CD4-positive, alpha-beta T cell treated with Interleukin-21 for 1 hour (primary cell): ENCODE data around the gene CETP.
"Not testable (repeated sequence)": the region's sequence is repeated elsewhere in the genome, so short reads cannot be mapped to it uniquely, and the experiment has no call there.

ENCODE experiments used
- DNase-seq: peaks from one replicate; pipeline ENCODE4 v3.0.0-alpha.2; 2020

Gene CETP

DNA sequence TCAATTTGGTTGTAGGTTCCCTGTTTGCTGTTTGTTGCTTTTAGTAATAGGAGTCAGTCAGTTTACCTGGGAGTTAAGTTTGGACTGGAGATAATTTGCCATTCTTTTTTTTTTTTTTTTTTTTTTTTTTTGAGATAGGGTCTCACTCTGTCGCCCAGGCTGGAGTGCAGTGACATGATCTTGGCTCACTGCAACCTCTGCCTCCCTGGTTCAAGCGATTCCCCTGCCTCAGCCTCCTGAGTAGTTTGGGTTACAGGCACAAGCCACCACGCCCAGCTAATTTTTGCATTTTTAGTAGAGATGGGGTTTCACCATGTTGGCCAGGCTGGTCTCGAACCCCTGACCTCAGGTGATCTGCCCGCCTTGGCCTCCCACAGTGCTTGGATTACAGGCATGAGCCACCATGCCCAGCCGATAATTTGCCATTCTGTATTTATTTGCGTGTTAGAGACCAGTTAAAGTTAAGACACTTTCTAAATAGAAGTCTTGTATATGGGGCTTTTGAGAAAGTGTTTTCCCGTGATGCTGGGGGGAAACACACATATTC is 27.1 kb upstream of the CETP start:
- DNase-seq = not testable (repeated sequence)

DNA sequence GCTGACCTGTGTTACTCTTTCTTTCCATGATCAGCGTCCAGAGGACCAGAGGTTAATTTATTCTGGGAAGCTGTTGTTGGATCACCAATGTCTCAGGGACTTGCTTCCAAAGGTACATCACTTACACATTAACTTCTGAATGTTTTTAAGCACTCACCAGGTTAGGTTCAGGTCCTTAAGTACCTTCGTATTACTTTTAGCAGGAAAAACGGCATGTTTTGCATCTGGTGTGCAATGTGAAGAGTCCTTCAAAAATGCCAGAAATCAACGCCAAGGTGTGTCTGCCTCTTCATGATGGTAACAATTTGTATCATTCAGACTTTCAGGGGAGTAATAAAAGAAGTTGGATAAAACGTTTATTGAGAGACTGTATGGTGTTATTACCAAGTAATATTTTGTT is 26.5 kb upstream of the CETP start:
- DNase-seq = no peak

DNA sequence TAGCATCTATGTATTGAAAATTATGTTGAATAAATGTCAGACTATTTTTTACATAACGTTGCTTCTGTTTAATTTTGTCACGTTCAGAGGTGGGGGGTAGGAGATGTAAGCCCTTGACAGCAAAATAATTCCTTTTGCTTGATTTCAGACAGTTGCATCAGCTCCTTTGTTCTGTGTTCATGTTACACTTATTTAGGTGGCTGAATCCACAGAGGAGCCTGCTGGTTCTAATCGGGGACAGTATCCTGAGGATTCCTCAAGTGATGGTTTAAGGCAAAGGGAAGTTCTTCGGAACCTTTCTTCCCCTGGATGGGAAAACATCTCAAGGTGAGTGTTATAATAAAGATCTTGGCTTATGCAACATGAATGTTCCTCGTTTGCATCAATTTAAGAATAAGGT is 25.3 kb upstream of the CETP start:
- DNase-seq = no peak

DNA sequence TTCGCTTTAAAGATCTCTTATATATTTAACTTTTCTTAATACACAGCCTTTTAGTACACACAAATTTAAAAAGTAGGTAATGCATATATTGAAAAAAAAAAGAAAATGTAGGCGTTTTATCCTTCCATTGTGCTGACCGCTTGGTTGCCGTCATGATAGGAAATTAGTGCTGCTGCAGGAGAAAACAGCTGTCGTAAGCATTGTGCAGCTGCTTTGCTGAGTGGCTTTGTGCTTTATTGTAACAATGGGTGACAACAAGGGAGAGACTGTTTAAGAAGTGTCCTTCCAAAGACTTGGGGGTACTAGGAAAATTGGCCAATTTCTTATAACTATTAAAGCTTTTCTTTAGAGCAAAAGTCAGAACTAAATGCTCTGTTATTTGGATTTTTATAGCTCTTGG is 24.8 kb upstream of the CETP start:
- DNase-seq = no peak

DNA sequence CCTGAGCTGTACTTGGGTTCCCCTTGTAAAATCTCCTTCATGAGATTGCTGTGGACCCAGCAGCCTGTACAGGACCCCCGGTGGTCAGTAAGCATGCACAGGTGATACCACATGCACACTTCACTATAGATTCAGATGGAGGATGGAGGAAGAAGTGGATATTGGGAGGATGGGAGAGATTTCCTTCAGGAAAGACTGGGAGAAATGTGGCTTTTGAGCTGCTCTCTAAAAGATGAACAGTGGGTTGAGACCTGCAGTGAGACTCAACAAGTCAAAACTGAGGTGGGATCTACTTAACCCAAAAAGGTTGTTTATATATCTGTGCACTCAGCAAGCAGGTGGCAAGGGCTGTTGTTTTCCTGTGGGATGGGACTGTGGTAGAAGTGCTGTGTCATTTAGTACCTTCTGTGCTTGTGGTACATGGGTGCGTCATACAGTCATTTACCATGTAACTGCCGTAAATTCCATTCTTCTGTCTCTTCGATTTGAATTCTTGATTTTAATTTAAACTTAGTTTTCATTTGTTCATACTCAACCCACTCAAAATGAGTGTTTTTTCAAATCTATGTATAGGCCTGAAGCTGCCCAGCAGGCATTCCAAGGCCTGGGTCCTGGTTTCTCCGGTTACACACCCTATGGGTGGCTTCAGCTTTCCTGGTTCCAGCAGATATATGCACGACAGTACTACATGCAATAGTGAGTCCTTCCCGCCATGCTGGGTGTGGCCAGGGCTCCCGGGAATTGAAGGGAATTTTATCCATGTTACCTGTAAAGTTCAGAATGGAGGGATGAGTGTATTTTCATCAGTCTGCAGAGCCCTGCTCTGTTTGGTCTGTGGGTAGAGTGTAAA is 22.9 kb upstream of the CETP start:
- DNase-seq = peak; percentile 50

DNA sequence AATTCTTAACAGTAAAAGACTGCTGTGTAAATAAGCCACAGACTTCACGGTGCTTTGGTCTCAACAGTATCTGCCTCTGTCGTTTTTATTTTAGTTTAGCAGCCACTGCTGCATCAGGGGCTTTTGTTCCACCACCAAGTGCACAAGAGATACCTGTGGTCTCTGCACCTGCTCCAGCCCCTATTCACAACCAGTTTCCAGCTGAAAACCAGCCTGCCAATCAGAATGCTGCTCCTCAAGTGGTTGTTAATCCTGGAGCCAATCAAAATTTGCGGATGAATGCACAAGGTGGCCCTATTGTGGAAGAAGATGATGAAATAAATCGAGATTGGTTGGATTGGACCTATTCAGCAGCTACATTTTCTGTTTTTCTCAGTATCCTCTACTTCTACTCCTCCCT is 21.9 kb upstream of the CETP start:
- DNase-seq = no peak

DNA sequence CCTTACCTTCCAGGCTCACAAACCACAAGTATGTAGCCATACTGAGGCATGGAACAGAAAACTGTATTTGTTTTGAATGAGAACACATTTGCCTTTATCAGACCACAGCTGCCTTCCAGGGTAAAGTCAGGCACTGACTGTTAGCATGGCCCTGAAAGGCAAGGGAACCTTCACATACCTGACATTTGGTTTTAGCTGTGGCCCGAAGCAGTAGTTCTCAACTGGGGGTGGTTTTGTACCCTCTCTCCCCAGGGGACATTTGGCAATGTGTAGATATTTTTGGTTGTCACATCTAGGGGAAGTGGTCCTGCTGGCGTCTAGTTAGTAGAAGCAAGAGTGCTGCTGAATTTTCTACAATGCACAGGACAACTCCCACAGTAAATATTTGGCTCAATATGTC is 20.7 kb upstream of the CETP start:
- DNase-seq = no peak

DNA sequence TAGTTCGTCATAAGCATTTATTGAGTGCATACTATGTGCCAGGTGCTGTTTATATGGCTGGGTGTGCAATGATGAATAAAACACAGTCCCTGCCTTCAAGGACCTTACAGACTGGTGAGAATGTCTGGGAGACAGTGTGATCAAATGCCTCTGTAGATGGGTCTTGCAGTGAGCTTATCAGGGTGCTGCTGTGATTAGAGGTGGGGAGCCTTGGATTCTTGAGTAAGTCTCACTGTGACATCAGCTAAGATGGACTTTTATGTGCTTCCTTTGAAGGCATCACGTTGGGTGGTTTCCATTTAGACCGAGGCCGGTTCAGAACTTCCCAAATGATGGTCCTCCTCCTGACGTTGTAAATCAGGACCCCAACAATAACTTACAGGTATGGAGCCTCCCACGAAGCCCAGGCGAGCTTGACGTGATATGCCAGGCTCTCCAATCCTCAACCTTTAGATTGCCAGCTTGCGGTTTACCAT is 19.9 kb upstream of the CETP start:
- DNase-seq = no peak

DNA sequence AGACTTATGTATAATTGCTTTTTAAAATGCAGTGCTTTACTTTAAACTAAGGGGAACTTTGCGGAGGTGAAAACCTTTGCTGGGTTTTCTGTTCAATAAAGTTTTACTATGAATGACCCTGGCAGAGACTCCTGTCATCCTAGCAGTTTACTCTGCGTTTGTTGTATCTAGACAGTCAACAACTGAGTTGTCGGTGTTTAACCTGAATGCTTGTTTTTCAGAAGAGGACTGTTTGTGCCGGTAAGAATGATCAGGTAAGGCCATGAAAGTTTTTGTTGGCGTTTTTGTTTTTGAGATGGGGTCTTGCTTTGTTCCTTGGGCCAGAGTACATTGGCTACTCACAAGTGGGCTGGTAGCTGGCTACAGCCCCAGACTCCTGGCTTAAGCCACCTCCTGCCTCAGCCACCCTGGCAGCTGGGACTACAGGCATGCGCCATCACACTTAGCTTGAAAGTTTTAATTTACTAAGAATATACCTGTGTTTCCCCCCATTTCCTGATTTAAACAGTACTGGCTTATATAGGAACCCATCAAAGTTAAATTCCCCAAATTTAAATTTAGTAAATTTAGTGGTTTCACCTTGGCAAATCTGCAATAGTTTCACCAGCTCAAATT is 17.9 kb upstream of the CETP start:
- DNase-seq = no peak

DNA sequence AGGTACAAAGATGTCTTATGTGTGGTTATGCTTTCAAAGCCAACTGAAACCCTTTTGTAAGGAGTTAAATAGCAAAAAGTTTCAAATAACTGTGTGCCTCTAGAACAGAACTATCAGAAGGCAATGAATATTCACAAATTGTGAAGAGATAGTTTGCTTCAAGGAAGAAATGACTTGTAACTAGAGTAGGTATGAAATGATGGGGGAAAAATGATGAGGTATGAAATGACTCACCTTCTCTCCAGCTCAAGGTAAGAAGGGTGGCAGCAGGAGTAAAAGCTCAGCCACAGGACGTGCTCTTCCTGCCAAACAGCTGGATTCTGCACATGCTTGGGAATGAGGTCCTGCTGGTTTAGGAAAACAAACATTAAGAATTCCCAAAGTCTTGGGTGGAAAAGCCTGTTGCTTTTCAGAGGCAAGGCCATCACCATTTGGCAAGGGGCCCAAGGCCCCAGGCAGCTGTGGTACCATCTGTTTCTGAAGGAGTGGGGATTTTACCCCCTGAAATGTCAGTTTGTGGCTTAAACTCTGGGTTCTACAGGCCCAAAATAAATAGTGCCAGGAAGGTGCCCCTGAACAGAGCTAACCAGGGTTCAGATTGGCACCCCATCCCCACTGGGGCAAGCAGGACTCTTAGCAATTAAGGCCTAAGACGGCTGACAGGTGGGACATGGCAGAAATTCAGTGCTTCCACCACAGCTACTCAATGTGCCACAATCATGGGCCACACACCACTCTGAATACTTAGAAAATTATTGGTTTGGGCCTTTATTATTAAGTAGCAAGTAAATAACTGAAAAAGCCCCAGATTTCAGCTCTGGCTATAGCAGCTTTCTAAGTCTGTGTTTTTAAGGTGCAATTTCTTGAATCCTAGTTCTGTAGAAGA is 16.6 kb upstream of the CETP start:
- no peak for DNase-seq

DNA sequence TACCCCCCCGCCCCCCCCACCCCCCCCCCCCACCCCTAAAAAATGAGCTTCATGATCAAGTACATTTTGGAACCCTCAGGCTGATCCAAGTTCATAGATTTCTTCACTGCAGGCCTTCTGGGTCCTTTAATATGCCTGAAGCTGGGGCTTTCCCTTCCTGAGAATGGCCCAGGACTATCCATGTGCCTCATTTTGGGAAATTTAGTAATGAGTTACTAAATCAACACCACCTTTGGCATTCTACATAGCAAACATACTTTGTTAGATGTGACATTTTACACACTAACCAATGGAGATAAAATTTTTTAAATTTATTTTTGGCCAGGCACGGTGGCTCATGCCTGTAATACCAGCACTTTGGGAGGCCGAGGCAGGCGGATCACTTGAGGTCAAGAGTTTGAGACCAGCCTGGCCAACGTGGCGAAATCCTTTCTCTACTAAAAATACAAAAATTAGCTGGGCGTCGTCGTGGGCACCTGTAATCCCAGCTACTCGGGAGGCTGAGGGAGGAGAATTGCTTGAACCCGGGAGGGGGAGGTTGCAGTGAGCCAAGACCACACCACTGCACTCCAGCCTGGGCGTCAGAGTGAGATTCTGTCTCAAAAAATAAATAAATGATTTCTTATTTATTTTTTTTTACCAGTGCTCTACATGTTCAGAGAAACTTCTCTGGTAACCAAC is 15.8 kb upstream of the CETP start:
- no peak for DNase-seq

DNA sequence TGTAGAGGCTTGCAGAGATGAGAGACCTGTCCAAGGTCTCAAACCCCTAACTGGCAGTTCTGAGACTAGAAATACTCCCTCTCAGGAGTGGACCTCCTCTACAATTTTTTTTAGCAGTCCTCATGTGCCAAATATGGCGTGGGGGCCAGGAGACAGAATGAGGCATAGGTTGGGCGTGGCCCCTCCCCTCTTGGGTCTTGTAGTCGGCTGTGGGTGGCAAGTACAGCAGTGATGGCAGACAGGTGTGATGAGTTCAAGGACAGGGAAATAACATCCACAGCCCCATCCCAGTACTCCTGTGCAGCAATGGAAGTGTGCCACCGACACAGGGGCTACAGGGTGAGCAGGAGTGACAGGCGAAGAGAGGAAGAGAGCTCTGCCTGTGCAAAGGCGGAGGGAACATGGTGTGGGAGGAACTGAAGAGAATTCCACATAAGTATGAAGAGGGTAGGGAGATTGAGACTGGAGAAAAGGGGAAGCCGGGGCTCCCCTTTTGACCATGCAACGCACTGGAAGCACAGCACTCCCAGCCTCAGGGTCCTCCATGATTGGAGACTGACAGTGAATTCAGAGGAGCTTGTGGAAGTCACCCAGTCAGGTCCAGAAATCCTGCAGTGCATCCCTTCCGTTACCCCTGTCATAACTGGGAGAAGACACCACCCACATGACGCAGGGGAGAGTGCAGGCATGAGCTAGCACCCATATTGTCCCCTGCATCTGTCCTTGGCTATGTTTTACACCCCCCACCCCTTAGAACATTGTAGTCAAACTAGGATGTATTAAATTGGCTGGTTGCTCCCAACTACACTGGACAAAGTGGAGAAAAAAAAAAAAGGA is 14.8 kb upstream of the CETP start:
- DNase-seq = no peak

DNA sequence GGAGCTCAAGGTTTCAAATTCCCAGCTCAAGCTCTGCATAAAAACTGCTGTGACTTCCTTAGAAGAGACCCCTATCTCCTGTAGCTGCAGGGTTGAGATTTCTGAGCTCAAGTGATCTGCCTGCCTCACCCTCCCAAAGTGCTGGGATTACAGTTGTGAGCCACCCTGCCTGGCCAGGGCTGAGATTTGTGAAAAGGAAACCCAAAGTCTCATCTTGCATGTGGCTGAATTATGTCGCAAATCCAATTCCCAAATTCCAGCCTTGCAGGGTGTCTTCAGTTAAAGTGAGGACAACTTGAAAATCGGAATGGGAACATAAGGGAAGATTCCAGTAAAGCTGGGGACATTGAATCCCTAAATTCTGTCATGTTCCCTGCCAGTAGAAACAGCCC is 14.2 kb upstream of the CETP start:
- DNase-seq = no peak

DNA sequence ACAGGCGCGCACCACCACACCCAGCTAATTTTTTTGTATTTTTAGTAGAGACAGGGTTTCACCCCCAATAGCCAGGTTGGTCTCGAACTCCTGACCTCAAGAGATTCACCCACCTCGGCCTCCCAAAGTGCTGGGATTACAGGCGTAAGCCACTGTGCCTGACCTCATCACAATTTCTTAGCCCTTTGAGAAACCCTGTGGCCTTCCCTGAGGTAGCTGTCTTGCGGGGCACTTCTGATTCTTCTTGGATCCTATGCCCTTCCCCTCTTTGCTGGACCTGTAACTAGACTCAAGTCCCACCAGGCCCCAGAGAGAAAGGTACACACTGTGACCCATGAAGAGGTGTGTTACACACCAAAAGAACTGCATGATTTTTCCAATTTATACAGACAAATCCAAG is 13.5 kb upstream of the CETP start:
- DNase-seq = no peak

DNA sequence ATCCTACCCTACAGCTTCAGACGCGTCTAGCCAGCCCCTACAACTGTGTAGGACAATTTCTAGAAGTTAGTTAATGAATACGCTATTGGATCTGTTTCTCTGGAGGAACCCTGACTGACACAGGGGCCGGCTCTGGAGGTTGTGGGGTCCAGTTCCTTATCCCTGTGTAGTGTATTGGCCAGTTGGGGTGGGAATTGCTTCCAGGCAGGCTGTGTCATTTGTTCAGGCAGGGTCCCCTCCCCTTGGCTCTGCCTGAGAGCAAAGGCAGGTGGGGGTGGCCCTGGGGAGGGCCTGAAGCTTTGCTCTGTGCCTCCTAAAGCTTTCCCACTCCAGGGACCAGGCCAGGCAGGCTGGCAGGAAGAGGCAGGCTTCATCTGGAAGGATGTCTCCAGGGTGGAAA is 11.7 kb upstream of the CETP start:
- no peak for DNase-seq

DNA sequence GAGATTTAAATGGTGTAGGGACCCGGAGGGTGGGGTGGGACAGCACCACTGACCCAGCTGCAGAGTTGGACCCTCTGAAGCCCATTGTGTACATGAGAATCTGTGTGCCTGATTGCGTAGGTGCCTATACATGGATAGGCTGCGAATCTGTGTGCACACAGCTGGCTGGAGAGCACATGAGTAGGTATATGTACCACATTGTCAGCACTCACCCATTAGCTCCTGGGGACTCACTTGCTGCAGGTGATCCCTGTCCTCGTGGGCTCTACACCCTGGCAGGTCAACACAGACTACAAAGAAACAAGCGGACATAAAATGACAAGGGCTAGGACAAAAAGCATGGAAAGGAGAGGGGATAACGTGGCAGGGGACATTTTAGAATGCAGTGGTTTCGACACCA is 11.3 kb upstream of the CETP start:
- no peak for DNase-seq

DNA sequence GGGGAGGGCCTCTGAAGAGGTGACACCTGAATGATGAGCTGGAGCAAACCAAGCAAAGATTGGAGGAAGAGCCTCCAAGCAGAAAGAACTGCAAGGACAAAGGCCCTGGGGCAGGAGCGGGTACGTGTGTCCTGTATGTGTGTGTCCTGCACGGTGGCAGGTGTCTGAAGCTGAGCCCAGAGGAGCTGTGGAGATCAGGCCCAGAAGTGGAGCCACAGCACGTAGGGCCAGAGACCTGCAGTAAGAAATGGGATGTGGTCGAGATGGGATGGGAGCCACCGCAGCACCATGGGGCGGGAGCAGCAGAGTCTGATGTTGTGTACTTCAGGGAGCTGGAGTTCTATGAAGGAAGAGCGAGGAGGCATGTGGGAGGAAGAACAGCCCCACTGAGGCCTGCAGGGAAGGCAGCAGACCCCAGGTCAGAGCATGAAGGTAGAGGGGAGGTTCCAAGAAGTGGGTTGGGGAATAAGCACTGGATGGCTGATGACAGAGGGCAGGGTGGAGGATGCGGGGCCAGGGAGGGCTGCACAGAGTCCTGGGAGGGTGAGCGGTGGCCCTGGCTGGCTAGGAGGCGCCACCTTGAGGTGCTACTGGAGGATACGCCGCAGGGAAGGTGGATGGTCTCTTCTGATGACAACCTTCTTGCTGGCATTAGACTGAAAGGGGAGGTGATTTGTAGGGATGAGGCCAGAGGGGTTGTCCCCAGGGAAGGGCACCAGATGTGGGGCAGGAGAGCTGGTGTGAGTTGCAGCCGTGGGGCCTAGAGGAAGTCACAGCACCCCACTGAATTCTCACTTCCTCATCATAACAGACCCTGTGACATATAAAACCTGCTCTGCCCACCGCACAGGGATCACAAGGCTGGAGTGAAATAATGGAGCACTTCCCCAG is 10.6 kb upstream of the CETP start:
- peak; percentile 56 for DNase-seq

DNA sequence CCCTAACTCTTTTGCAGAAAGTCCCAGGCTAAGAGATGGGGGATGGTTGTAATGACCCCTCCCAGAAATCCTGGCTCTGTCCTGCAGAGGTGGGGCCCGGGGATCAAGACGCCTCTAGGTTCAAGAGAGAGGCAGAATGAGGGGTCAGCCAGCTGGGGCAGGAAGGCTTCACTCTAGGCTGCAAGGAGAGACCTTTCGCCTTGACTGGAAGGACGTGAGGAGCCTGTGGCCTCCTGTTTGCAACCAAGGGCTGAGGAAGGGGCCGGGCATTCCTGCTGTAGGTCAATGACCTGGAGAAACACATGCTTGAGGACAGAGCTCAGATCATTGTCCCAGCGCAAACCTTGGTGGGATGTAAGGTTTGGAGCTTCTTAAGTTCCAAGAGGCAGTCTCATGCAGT is 8.7 kb upstream of the CETP start:
- DNase-seq = no peak

DNA sequence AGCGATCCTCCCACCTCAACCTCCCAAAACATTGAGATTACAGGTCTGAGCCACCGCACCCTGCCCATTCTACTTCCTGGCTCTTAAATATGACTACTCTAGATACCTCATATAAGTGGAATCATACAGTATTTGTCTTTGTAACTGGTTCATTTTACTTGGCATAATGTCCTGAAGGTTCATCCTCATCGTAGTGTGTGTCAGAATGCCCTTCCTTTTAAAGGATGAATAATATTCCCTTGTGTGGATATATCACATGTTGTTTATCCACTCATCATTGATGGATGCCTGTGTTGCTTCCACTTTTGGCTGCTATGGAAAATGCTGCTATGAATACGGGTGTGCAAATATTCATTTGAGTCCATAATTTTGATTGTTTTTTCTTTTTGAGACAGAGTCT is 5.7 kb upstream of the CETP start:
- DNase-seq = no peak

DNA sequence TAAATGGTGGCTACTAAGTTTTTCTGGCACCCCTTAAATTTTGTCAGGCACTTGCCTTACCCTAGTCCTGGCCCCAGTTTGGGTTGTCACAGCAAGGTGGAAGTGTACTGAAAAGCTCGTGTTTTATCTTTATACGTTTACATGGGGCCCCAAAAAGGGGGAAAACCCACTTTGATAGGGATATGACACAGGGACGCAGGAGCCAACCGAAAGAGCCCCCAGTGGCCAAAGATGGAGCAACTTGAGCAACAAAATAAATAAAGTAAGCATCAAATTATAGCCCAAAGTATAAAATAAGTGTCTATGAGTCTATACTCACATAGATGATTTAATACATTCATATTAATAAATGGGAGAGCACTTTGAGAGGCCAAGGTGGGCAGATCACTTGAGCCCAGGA is 5.0 kb upstream of the CETP start:
- no peak for DNase-seq
